Left colon (tissue), 2 donors: ENCODE data around the gene LIPK. TPM values are rescaled to one million over a fixed set of nuclear protein-coding genes. Genes with fewer than 3 reads are reported as not detected.
A peak's percentile ranks its signal among the peaks of the same experiment; 100 is the strongest.
"Not testable (repeated sequence)": the region's sequence is repeated elsewhere in the genome, so short reads cannot be mapped to it uniquely, and the experiment has no call there.

Experiments
- ATAC-seq: fragments of 200-7000 bp; cut with Tn5 transposase; one replicate; pipeline ENCODE4 v1.9.1; 2020; ENCODE audit warnings: mild to moderate bottlenecking, moderate library complexity
- DNase-seq, 2 donors: peaks; one replicate each; pipeline ENCODE4 v3.0.0-alpha.2; 2020
- intact Hi-C, 2 donors: fragments of 100-400 bp; cut with DNase I in 1 of 2; cut with micrococcal nuclease in 1 of 2; formaldehyde crosslinking; loops; one replicate each; pipeline versions ENCODE4 v1.11.2 to v1.14.0; 2022; cut with DNase I, micrococcal nuclease
- long read RNA-seq: library from polyadenylated mRNA; unstranded; transcript quantifications from one replicate; pipeline ENCODE4 v2.0.0, GENCODE V29; 2021
- total RNA-seq, 2 donors: library from RNA; stranded (reverse); fragmentation: NEBNext Ultra II Directional; extraction: Animal tissue kit (Norgen Biotek cat#: 25700); gene quantifications; one replicate each; pipeline ENCODE4 v1.2.1, GENCODE V29; 2021
- donor health status: DM: no; HTN: no; CAD: no.
- donor health status: DM: yes; HTN: yes; CAD: no.

The LIPK gene, protein sequence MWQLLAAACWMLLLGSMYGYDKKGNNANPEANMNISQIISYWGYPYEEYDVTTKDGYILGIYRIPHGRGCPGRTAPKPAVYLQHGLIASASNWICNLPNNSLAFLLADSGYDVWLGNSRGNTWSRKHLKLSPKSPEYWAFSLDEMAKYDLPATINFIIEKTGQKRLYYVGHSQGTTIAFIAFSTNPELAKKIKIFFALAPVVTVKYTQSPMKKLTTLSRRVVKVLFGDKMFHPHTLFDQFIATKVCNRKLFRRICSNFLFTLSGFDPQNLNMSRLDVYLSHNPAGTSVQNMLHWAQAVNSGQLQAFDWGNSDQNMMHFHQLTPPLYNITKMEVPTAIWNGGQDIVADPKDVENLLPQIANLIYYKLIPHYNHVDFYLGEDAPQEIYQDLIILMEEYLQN
- not detected for total RNA-seq
- long read RNA-seq: 0 reads

DNA sequence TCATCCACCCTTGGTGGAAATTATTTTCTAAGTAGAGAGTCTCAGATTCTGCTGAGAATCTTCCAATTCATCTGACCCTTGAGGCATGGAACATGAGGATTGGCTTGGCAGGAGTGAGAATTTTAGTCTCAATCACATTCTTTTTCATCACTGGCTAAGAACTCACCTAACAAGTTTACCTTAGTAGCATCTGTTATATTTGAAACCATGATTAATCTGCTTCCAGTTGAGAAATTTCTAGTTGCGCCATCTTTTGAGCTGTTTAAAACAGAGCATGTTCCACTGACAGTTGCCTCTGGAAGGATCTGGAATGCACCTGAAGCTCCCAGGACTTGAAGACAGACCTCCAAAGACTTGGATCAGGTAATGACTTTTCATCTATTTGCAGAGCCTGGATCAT, at the start of gene LIPK:
Gene LIPK (plus strand): TSS at position 292 of the 400 bp plus-strand sequence. CDS start 18,295 bp downstream, outside the sequence.
- intact Hi-C loops: no loop called here

DNA sequence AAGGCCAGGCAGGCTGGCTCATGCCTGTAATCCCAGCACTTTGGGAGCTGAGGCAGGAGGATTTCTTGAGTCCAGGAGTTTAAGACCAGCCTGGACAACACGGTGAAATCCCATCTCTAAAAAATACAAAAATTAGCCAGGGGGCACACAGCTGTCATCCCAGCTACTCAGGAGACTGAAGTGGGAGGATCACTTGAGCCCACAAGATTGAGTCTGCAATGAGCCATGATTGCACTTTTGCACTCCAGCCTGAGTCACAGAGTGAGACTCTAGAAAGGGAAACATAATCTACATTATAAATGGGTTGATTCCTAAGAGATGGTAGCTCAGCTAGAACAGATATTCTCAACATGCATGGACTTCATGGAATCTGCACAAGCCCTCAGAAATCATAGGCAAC, 48.1 kb upstream of the LIPK start:
- intact Hi-C loops: no loop called here
- no peak for ATAC-seq
- DNase-seq: no peak

More for the DNA sequence above, at the start of gene LIPK:
- DNase-seq (no peak), ATAC-seq (no peak)

DNA sequence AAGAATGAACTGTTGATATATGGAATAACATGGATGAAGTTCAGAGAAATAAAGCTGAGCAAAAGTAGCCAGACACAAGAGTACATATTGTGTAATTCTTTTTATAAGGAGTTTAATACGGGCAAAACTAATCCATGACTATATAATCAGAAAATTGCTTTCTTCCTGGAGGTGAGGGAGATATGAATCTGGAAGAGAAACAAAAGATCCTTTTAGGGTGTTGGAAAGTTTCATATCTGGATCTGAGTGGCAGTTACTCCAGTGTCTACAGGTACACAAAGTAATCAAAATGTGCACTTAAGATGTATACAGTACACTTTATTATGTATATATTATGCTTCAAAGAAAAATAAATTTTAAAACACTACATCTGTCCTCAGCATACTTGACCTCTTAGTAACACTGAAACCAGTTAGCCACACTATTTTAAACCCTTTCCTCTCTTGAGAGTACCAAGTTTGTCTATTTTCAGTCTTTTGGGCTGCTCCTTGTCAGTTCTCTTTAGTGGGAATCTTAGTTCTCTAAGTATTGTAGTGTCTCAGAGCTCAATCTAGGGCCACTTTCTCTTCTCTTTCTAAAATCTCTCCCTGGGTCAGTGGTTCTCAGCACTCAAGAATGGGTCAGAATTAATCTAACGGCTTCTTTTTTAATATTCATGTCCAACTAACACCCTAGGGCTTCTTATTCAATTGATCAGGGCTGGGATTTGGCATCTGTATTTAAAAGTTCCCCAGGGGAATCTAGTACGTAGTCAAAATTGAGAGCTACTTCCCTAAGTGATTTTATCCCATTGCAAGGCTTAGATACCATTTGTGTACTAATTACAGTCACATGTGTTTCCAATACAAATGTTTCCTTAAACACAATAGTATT, 46.1 kb upstream of the LIPK start:
- intact Hi-C loops: no loop called here
- DNase-seq (no peak), ATAC-seq (peak; percentile 85)

DNA sequence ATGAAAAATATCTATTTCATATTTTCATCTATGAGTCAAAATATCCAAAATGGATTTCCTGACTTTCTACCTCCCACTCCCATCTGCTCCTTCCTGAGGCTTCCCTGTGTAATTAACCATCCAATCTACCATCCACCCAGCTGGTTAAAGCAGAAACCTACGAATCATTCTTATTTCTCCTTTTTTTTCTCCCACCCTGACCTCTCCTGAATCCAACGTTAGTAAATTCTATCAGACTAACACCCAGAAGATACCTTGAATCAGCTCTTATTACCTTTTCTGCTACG, 45.5 kb upstream of the LIPK start:
- intact Hi-C loops: no loop called here
- DNase-seq: no peak
- ATAC-seq: no peak

DNA sequence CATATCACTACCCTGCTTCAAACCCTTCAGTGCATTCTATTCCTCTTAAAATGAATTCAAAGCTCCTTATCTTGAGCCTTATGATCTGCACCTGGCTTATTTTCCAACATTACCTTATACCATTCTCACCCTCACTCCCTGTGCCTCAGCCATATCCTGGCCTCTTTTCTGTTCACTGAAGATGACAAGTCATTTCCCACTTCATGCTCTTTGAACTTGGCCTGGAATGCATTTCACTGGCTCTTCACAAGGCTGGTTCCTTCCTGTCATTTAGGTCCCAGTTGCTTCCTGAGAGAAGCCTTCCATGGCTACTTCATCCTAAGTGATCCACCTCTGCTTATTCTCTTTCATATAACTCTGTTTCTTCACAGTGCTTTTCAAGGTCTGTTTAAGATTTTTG, 45.0 kb upstream of the LIPK start:
- DNase-seq (no peak), ATAC-seq (peak; percentile 33)
- intact Hi-C loops: no loop called here

DNA sequence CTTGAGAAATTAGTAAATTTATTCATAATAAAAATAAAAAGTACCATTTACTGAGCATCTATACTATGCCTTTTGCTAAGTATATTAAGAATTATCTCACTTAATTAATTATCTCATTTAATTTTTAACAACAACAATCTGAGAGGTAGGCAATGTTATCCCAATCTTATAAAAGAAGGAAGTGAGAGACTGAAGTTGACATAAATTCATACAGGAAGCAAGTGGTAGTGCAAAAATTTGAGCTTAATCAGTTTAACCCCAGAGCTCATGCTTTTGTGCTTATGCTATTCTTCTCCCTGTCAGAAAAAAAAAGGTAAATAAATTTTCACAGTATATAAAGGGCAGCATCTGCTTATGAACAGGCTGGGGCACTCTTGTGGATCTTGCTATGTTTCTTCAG, 44.5 kb upstream of the LIPK start:
- intact Hi-C loops: no loop called here
- no peak for DNase-seq
- no peak for ATAC-seq

DNA sequence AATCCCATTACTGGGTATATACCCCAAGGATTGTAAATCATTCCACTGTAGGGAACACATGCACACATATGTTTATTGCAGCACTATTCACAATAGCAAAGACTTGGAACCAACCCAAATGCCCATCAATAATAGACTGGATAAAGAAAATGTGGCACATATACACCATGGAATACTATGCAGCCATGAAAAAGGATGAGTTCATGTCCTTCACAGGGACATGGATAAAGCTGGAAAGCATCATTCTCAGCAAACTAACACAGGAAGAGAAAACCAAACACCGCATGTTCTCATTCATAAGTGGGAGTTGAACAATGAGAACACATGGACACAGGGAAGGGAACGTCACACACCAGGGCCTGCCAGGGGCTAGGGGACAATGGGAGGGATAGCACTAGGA, 42.9 kb upstream of the LIPK start:
- intact Hi-C loops, ATAC-seq: not testable (repeated sequence)

DNA sequence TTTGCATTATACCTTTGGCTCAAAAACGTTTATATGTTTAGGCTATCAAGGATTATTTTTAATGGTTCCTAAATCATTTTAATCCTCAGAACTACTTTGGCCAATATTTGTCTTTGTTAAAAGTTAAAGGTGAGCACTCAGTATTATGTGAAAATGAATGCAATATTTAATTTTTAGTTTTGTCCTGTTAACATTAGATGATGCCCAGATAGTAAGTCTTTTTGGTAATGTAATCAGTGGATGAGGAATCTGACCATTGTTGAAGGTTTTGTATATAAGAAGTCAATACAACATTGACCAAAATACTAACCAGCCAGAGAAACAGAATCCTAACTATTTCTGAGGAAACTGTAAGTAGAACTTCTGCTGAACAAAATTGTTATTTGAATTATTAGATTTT, 41.9 kb upstream of the LIPK start, which contains the start of gene LIPF:
Gene LIPF (plus strand): TSS at position 301 of the 400 bp plus-strand sequence. CDS start 2,856 bp downstream, outside the sequence.
- DNase-seq (no peak), ATAC-seq (no peak)
- intact Hi-C loops: no loop called here

More for the DNA sequence above, 42.9 kb upstream of the LIPK start:
- not testable (repeated sequence) for DNase-seq

DNA sequence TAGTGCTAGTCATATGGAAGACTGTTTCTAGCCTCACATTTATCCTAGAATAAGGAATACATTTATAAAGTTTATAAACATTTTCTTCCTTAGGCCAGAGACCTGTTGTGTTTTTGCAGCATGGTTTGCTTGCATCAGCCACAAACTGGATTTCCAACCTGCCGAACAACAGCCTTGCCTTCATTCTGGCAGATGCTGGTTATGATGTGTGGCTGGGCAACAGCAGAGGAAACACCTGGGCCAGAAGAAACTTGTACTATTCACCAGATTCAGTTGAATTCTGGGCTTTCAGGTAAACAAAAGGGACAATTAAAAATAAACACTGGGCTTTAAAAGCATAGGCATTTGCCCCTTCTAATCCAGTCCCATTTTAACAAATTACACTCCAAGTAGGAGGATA, 37.6 kb upstream of the LIPK start:
- ATAC-seq (no peak), DNase-seq (no peak)
- intact Hi-C loops: no loop called here

DNA sequence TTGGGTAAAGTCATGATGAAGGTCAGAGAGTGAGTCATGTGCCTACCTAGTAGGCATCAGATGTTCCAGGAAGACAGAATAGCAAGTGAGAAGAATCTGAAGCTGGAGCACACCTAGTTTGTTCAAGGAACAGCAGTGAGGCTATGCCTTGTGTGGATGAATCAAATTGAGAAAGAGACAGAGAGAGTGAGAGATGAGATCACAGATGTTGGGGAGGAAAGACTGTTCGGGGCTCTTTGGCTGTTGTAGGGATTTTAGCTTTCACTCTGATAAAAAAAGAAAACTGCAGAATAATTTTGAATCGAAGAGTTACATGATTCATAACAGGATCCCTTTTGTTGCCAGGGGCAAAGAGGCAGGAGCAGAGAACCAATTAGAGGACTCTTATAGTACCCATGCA, 35.6 kb upstream of the LIPK start:
- DNase-seq: no peak
- no peak for ATAC-seq
- intact Hi-C loops: no loop called here

DNA sequence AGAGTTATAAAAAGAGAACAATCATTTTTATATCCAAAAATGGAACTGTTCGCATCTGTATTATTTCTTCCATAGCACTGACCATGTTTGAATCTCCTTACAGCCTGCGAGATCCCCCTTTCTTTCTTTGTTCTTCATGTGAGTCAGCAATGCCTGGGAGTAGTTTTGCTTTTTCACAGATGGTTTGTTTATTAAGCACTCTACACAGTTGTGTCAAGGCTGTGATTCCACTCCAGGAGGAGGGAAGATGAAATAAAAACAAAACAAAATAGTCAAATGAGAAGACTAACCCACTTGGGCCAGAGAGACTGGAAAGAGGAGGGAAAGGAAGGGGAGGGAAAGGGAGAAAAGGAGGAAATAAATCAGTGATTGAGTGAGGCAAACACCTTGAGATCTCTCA, 34.0 kb upstream of the LIPK start:
- ATAC-seq: no peak
- intact Hi-C loops: no loop called here
- no peak for DNase-seq

DNA sequence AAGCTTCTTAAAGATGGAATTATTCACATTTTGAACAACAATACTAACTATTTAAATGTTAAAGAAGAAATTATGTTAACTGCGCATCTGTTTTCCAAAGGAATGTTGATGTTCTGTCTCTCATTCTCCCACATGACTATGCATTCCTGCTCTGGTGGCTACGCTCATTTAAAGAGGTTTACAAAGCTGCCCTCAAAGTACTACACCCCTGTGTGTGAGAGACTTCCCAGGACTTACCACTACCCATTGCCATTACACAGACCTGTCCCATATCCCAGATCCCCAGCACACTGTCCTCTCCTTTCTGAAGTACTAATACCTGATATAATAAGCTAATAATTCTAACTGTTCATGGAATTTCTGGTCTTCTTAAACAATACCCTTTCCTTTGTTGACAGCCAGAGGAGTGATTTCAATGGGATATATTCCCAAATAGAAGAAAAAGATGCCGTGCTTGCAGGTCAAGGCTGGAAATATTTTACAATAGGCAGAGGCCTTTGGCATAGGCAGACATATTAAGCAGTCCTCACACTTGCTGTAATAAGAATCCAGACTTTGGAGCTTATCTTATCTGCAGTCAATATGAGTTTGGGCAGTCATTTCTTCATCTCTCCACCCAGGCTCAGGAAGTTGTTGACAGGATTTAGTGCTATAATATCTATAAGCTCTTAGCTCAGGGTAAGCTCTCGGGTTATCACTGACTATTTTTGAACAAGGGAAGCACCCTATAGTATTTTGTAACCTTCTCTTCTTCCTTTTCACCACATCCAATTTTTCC, 29.6 kb upstream of the LIPK start:
- no peak for ATAC-seq
- no peak for DNase-seq
- intact Hi-C loops: no loop called here

DNA sequence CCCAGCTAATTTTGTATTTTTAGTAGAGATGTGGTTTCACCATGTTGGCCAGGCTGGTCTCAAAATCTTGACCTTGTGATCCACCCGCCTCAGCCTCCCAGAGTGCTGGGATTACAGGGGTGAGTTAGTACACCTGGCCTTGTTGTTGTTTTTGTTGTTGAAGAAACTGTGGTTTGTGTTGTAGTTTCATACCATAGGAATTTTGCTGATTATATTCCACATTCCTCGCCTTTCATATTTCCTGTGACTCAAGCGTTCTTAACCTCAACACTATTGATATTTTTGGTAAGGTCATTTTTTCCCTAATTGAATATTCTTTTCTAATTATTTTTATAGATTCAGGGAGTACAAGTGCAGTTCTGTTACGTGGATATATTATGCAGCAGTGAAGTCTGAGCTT, 25.1 kb upstream of the LIPK start:
- intact Hi-C loops: no loop called here
- no peak for ATAC-seq
- DNase-seq: no peak

DNA sequence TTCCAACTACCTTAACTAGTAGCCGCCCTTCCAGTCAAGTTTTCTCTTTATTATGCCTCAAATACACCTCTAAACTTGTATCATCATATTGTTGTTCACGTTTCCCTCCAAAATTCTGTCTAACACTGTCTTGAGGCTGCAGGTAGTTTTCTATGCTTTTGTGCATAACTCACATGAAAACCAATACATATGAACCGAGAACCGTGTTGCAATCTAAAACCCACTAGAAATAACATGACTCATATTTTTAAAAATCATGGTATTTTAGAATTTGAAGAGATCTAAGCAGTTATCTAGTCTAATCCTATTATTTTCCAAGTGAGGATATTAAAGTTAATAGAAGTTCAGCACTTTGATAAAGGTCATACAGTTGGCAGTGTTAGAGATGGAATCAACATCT, 23.6 kb upstream of the LIPK start:
- no peak for DNase-seq
- ATAC-seq: no peak
- intact Hi-C loops: no loop called here

DNA sequence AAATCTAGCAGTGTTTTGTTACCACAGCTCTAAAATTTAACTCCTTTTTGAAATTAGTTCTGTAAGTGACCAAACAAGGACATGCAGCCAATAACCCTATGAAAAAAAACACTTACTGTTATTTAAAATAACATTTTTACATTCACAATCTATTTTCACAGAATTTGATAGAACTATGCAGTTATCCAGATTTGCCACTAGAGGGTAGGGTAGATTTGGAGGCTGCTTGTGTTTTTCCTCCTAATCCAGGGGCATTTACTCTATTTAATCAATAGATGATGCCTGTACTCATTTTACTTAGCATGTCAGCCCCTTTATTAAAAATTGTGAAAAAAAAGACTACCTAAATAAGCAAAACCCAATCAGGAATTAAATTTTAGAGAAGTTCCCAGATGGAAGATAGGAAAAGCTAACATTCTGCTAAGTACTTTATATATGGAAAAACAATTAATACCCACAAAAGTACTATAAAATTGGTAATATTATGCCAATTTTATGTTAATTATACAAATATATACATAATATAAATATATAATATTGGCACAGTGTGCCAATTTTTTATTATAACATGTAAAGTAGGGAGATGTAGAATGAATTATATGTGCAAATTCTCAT, 18.1 kb upstream of the LIPK start:
- ATAC-seq (peak; percentile 41), DNase-seq (no peak)
- intact Hi-C loops: no loop called here

DNA sequence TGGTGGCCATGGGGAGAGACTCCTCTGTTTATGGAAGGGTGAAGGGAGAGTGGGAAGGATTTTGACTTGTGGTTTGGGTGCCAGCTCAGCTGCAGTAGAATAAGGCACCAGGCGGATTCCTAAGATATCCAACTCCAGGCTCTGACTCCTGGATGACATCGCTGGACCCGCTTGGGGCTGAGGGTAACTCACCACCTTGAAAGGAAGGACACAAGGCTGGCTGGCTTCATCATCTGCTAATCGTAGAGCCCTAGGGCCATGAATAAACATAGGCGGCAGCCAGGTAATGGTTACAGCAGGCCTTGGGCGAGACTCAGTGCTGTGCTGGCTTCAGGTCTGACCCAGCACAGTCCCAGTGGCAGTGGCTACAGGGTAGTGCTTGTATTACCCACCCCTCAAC, 16.7 kb upstream of the LIPK start:
- intact Hi-C loops: no loop called here
- no peak for ATAC-seq
- no peak for DNase-seq

DNA sequence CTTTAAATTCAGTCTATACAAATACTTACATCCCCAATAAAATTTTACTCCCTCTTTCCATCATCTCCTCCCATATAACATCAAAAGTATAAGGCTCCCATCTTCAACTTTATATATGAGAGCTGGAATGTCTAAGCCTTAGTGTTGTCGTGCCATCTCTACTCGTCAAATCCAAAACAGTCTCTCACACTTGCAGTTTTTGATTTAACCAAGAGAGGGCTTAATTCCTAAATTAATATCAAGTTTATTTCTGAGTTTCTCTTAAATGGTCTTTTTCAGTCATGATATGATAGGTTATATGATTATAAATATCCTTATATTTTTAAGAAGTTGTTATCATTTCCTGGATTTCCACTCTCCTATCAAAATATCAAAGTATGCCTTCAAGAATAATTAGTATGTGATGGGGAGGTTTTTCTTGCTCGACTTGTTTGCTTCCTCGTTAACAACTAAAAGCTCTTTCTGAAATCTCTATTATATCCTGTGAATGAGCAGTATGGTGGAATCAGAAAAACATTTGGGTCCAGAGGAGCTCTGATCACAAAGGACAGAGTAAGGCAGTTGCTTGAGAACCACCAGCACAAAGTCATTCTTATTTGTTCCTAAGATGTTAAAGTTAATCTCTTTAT, 12.5 kb upstream of the LIPK start:
- ATAC-seq: no peak
- no peak for DNase-seq
- intact Hi-C loops: no loop called here

DNA sequence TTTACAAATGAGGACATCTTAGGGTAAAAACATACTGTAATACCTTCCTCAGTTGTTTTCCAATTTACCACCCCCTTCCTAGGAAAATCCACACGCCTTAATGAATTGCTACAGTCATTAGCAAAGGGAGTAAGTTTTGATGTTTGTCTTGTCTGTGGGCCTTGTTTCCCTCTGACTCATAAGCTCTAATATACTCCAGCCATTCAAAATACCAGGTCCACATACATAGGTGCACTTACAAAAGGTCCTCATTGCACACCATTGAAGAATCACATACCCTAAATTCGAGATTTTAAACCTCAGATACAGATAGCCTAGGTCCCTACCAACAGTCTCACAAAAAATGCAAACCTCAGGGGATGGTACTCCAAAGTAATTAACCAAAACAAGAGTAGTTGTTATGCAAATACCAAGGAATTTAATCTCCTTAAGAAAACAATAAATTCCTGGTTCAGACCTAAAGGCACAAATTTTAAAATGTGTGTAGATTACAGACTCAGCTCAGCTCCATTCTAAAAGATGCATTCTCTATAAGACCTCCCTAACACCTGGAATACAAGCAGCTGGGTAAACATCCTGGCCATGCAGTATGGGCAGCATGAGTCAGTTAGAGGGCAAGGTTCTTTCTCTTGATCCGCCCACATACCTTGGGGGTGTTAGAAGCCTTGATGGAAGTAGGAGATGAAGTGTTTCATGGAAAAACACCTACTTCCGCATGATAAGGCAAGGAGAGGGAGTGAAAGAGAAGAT, 3.0 kb upstream of the LIPK start:
- ATAC-seq (peak; percentile 100), DNase-seq (peak; percentile 43 to 78)
- intact Hi-C loops: no loop called here
